ENCODE data around the gene NKAIN2. TPM values are rescaled to one million over a fixed set of nuclear protein-coding genes. Genes with fewer than 3 reads are reported as not detected.

NKAIN2 gene
- total and polyA plus RNA-seq, 9 of the 15 experiments (the other 6 are each of a cell fraction or from before 2014, with no cell fraction given): not detected

DNA sequence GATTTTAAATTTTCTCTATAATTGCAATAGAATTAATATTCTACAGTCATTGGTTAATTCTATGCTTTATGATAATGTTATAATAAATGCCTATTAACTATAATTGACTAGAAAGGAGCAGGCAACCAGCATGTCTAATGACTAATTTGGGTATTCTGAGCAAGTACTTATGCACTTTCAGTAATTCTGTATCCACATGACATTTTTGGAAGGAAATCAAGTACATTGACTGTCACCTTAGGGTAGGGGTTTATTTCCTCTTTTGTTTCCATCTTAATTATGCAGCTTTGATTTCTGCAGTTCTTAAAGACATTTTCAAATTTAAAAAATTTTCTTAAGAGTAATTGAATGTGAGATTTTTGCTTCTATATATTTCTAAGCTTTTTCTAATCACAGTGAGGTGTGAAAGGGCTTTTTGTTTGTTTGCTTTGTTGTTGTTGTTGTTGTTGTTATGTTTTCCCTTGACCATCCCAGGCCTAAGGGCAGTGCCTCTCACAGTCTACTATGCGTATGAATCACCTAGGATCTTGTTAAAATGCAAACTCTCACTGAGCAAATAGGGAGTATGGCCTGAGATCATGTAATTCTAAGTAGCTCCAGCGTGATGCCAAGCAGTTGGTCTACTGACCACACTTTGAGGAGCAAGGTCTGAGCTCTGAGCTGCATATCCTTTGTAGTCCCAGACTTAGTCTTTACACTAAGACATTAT lies 691.4 kb downstream of the NKAIN2 start:
- Histone ChIP-seq H3K36me3 (ENCODE audit: control insufficient read depth, insufficient read depth, low read length) (no peaks in the 10 kb centered on the region), H3K9me1 (ENCODE audit: control insufficient read depth, insufficient read depth, low read length) (no peaks in the 10 kb centered on the region), H4K20me1 (replicated peaks; ENCODE audit: control insufficient read depth, insufficient read depth, low read length) (no peaks in the 10 kb centered on the region), H3K9me3 (replicated peaks; ENCODE audit: control insufficient read depth, insufficient read depth, low read depth, low read length) (no peaks in the 10 kb centered on the region), H3K4me1 (replicated peaks in 1 of 2; ENCODE audit: control insufficient read depth in 2 of 2, insufficient read depth in 2 of 2, low read length in 2 of 2) (no peaks in the 10 kb centered on the region), H2AFZ (ENCODE audit: low read depth, low read length) (no peak overlapping the region), H3K9ac (ENCODE audit: insufficient read depth in 1 of 2, low read depth in 2 of 2, low read length in 2 of 2) (no peak overlapping the region), H3K27ac (ENCODE audit: extremely low read depth, low read depth, low read length) (no peak overlapping the region), H3K79me2 (ENCODE audit: control insufficient read depth, insufficient read depth, low read length) (no peaks in the 10 kb centered on the region), H3K4me3 (no peak overlapping the region), H3K4me2 (ENCODE audit: insufficient read depth, low read length) (no peak overlapping the region), H3K27me3 (ENCODE audit: control insufficient read depth in 2 of 2, insufficient read depth in 2 of 2, low read length in 2 of 2) (no peaks in the 10 kb centered on the region)
- ChIA-PET CTCF (ENCODE audit: low intra/inter-chr PET ratio) (no interaction called here), POLR2A (no interaction called here)
- DNase-seq (ENCODE audit: extremely low read depth in 1 of 4, low spot score in 3 of 4) (no peak), ATAC-seq (no peak), FAIRE-seq (no peak)
- intact Hi-C loops (cut with micrococcal nuclease) (no loop called here), in situ Hi-C loops (cut with MboI) (no loop called here)
- 3% methylated on average over 2 of the region's 2 CpGs for WGBS (ENCODE audit: insufficient coverage, low coverage, missing lambda C conversion rate)
- no TSS peak for BruUV-seq (replicated peaks)
- TF ChIP-seq MAFG (tag; conservative IDR thresholded peaks at IDR 0.05) (no peak), ETV1 (tag; conservative IDR thresholded peaks at IDR 0.05; ENCODE audit: low read depth) (no peak), CXXC5 (CRISPR knock-in tag; IDR thresholded peaks at IDR 0.05) (no peak), MECOM (CRISPR knock-in tag; IDR thresholded peaks at IDR 0.05) (no peak), ESRRB (CRISPR knock-in tag; IDR thresholded peaks at IDR 0.05; ENCODE audit: borderline replicate concordance) (no peak)
- TF ChIP-seq, protein P1, sequence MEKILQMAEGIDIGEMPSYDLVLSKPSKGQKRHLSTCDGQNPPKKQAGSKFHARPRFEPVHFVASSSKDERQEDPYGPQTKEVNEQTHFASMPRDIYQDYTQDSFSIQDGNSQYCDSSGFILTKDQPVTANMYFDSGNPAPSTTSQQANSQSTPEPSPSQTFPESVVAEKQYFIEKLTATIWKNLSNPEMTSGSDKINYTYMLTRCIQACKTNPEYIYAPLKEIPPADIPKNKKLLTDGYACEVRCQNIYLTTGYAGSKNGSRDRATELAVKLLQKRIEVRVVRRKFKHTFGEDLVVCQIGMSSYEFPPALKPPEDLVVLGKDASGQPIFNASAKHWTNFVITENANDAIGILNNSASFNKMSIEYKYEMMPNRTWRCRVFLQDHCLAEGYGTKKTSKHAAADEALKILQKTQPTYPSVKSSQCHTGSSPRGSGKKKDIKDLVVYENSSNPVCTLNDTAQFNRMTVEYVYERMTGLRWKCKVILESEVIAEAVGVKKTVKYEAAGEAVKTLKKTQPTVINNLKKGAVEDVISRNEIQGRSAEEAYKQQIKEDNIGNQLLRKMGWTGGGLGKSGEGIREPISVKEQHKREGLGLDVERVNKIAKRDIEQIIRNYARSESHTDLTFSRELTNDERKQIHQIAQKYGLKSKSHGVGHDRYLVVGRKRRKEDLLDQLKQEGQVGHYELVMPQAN (IDR thresholded peaks at IDR 0.05; ENCODE audit: borderline replicate concordance): no peak
